ENCODE data around the gene CXCL6. TPM values are rescaled to one million over a fixed set of nuclear protein-coding genes. Genes with fewer than 3 reads are reported as not detected.

CXCL6 gene
- not detected in 2 replicates for total RNA-seq (2014; rRNA removed; shearing (Covaris generic))

DNA sequence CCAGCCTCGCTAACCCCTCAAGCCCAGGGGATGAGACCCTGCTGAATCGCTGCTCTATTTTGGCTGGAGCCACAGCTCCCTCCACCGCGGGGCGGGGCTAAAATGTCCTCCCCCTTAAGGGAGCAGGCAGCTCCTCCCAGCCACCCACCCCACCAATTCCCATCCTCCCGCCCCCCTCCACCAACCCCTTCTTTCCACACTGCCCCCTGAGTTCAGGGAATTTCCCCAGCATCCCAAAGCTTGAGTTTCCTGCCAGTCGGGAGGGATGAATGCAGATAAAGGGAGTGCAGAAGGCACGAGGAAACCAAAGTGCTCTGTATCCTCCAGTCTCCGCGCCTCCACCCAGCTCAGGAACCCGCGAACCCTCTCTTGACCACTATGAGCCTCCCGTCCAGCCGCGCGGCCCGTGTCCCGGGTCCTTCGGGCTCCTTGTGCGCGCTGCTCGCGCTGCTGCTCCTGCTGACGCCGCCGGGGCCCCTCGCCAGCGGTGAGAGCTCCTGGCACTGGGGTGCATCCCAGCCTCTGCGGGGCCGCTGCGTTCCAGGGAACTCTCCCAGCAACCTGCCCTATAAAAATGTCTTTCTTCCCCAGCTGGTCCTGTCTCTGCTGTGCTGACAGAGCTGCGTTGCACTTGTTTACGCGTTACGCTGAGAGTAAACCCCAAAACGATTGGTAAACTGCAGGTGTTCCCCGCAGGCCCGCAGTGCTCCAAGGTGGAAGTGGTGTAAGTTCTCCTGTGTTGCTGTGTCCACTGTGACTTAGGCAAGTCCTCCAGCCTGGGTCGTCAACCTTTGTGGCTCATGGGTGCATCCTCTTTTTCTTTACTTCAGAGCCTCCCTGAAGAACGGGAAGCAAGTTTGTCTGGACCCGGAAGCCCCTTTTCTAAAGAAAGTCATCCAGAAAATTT, at the start of gene CXCL6:
Gene CXCL6, plus strand, starts transcription at position 306 of the 907 bp plus-strand sequence. Its CDS starts 73 bp downstream, at position 379.

DNA sequence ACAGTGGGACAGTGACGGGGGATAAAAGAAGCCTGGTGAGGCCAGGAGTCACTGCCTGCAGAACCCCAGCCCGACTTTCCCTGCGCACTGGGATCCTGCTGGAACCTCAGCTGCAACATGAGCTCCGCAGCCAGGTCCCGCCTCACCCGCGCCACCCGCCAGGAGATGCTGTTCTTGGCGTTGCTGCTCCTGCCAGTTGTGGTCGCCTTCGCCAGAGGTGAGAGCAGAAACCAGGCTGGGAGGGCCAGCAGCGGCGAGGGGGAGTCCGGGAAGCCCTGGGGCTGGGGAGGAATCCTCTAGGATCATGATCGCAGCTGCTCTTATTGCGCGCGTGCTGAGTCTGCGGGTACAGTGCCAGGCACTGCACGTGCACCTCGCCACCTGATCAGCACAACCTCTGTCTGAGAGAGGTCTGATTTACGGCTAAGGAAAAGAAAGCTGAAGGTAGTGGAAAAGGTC, 16.8 kb downstream of the CXCL6 start, which contains the start of gene PF4V1:
Gene PF4V1, plus strand, starts transcription at position 51 of the 459 bp plus-strand sequence. Its CDS starts 67 bp downstream, at position 118.

DNA sequence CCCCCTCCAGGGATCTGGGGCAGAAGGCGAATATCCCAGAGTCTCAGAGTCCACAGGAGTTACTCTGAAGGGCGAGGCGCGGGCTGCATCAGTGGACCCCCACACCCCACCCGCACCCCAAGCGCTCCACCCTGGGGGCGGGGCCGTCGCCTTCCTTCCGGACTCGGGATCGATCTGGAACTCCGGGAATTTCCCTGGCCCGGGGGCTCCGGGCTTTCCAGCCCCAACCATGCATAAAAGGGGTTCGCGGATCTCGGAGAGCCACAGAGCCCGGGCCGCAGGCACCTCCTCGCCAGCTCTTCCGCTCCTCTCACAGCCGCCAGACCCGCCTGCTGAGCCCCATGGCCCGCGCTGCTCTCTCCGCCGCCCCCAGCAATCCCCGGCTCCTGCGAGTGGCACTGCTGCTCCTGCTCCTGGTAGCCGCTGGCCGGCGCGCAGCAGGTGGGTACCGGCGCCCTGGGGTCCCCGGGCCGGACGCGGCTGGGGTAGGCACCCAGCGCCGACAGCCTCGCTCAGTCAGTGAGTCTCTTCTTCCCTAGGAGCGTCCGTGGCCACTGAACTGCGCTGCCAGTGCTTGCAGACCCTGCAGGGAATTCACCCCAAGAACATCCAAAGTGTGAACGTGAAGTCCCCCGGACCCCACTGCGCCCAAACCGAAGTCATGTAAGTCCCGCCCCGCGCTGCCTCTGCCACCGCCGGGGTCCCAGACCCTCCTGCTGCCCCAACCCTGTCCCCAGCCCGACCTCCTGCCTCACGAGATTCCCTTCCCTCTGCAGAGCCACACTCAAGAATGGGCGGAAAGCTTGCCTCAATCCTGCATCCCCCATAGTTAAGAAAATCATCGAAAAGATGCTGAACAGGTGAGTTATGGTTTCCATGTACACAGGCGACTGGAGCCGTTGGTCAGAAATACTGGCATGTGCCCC, 32.9 kb downstream of the CXCL6 start, which contains the start of gene CXCL1:
Gene CXCL1, plus strand, starts transcription at position 264 of the 926 bp plus-strand sequence. Its CDS starts 78 bp downstream, at position 342.

Other genes starting within 250 kb of the CXCL6 start
- gene RASSF6, start 216.2 kb upstream of the CXCL6 start, total RNA-seq (2014; rRNA removed; shearing (Covaris generic)): not detected in 2 replicates
- gene CXCL8, start 96.1 kb upstream of the CXCL6 start, total RNA-seq (2014; rRNA removed; shearing (Covaris generic)): 34.0 and 34.1 TPM in 2 replicates
- not detected in 2 replicates for gene PF4V1, start 16.6 kb downstream of the CXCL6 start, total RNA-seq (2014; rRNA removed; shearing (Covaris generic))
- 31.6 and 32.4 TPM in 2 replicates for gene CXCL1, start 32.7 kb downstream of the CXCL6 start, total RNA-seq (2014; rRNA removed; shearing (Covaris generic))
- gene PF4, start 145.3 kb downstream of the CXCL6 start, total RNA-seq (2014; rRNA removed; shearing (Covaris generic)): not detected in 2 replicates
- gene PPBP, start 151.5 kb downstream of the CXCL6 start, total RNA-seq (2014; rRNA removed; shearing (Covaris generic)): not detected in 2 replicates
- not detected in 2 replicates for gene CXCL5, start 162.0 kb downstream of the CXCL6 start, total RNA-seq (2014; rRNA removed; shearing (Covaris generic))
- 3.4 and 4.3 TPM in 2 replicates for gene CXCL3, start 202.0 kb downstream of the CXCL6 start, total RNA-seq (2014; rRNA removed; shearing (Covaris generic))

Data from A375 (cell line).